Suprapubic skin (tissue), 3 donors: Measurements from ENCODE around the gene AMIGO3.

Experiments used
- EP300 ChIP-seq: sonication (generic); formaldehyde crosslinking; IDR thresholded peaks from one replicate; pipeline ENCODE4 v1.6.1; 2017; ENCODE audit warnings: antibody characterized with exemption
- TF ChIP-seq, protein P1 (sequence below), 2 donors: fragments of 200-600 bp in 1 of 2; fragments of 450-650 bp in 1 of 2; sonication (generic) in 1 of 2; IDR thresholded peaks; one replicate each; pipeline ENCODE4 v1.5.1; 2016 to 2019; ENCODE audit warnings: antibody characterized with exemption in 2 of 2, mild to moderate bottlenecking in 1 of 2, moderate library complexity in 1 of 2

DNA sequence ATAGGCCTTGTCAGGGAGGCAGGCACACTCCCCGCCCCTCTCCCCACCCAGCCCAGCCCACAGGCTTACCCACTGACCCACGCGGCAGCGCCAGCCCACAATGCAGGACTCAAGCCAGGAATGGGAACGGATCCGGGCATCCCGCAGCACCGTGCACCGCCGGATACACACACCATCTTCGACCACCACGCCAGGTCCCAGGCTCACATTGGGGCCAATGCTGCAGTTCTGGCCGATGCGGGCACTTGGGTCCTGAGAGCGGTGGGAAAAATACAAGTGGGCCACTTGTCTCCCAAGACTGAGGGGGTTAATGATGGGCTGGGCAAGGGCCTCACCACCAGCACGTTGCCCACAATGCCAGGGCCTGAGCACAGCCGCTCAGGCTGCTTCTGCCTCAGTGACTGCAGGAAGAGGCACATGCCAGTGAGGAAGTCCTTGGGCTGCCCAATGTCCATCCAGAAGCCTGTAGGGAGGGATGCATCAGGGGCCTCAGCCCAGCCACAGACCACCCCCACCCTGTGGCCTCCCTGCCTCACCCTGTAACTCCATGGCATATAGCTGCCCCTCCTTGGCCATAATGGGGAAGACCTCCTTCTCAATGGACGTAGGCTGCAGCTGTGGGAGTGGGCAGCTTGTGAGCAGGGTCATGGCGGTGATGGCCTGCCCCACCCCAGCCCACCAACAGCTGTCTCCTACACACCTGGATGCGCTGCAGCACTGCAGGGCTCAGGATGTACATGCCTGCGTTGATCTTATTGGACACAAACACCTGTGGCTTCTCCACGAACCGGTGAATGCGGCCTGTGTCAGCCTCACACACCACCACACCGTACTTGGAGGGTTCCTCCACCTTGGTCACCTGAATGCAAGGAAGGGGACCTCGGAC is 2.7 kb upstream of the AMIGO3 start:
- TF ChIP-seq, protein P1, sequence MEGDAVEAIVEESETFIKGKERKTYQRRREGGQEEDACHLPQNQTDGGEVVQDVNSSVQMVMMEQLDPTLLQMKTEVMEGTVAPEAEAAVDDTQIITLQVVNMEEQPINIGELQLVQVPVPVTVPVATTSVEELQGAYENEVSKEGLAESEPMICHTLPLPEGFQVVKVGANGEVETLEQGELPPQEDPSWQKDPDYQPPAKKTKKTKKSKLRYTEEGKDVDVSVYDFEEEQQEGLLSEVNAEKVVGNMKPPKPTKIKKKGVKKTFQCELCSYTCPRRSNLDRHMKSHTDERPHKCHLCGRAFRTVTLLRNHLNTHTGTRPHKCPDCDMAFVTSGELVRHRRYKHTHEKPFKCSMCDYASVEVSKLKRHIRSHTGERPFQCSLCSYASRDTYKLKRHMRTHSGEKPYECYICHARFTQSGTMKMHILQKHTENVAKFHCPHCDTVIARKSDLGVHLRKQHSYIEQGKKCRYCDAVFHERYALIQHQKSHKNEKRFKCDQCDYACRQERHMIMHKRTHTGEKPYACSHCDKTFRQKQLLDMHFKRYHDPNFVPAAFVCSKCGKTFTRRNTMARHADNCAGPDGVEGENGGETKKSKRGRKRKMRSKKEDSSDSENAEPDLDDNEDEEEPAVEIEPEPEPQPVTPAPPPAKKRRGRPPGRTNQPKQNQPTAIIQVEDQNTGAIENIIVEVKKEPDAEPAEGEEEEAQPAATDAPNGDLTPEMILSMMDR (IDR thresholded peaks at IDR 0.05) = no peak
- TF ChIP-seq EP300 = no peak
